ENCODE measurements around the gene PUS7. TPM values are rescaled to one million over a fixed set of nuclear protein-coding genes. Genes with fewer than 3 reads are reported as not detected.
"Not testable (repeated sequence)": the region's sequence is repeated elsewhere in the genome, so short reads cannot be mapped to it uniquely, and the experiment has no call there.

Gene PUS7
- polyA plus RNA-seq, 3 donors from 2014 or later: 1.5 to 3.0 TPM; not detected in 1

- no peak overlapping the region for H3K27ac Mint-ChIP-seq
These were observed 71.8 kb downstream of the PUS7 start for GRCh38 chr7:105450177-105450861.

GRCh38 chr7:105448181-105448580, 73.9 kb downstream of the PUS7 start:
- Mint-ChIP-seq H3K36me3 (no peaks in the 10 kb centered on the region), H3K4me1 (peaks cover 5 to 9% of the 10 kb centered on the region in 2 donors), H3K4me3 (no peak overlapping the region), H3K27me3 (ENCODE audit: low read depth in 3 of 3) (peaks cover 2 to 8% (median 3%) of the 10 kb centered on the region in 3 donors), H3K9me3 (no peaks in the 10 kb centered on the region), H3K27ac (no peak overlapping the region)
- DNase-seq: no peak

More at GRCh38 chr7:105450177-105450861, 71.8 kb downstream of the PUS7 start:
- Mint-ChIP-seq H3K4me3 (no peak overlapping the region), H3K27me3 (ENCODE audit: low read depth in 3 of 3) (peaks cover 0 to 8% (median 3%) of the 10 kb centered on the region in 3 donors), H3K36me3 (no peaks in the 10 kb centered on the region), H3K4me1 (no peaks in the 10 kb centered on the region), H3K9me3 (no peaks in the 10 kb centered on the region)
- no peak for DNase-seq

DNA sequence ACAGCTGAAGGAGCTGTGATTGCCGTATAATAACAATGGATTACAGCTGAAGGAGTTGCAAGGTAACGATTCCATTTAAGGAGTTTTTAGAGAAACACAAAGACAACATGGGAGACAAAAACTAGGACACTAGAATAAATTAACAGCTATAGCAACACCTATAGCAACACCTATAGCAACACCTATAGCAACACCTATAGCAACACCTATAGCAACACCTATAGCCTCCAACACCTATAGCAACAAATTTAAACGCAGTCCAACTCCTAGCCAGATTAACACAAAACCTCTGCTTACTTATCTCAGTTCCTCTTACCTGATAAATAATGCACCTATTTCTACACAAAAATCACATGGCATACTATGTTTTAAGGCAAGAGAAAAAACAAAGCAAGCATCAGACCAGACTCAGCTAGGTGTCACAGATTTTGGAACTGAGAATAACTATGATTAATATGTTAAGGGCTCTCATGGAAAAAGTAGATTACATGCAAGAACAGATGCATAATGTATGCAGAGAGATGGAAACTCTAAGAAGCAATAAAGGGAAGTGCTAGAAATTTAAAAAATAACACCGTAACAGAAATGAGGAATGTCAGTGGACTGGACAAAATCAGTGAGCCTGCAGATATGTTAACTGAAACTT, 77.6 kb downstream of the PUS7 start:
- peak in 1 of 3 donors; percentile 7 for DNase-seq
- Mint-ChIP-seq H3K36me3 (no peaks in the 10 kb centered on the region), H3K4me3 (no peak overlapping the region), H3K27me3 (ENCODE audit: low read depth in 3 of 3) (peaks cover 0 to 3% (median 2%) of the 10 kb centered on the region in 3 donors), H3K4me1 (peaks cover 5 to 9% of the 10 kb centered on the region in 2 donors), H3K9me3 (no peaks in the 10 kb centered on the region), H3K27ac (peak overlapping the region in 2 of 6 donors; percentile 31 to 62)

GRCh38 chr7:105442214-105442613, 79.9 kb downstream of the PUS7 start:
- not testable (repeated sequence) for H3K36me3 Mint-ChIP-seq; H3K4me3 Mint-ChIP-seq; H3K27me3 Mint-ChIP-seq (ENCODE audit: low read depth in 3 of 3); H3K27ac Mint-ChIP-seq; H3K9me3 Mint-ChIP-seq; DNase-seq; H3K4me1 Mint-ChIP-seq

GRCh38 chr7:105439174-105439893, 82.7 kb downstream of the PUS7 start:
- Mint-ChIP-seq H3K36me3 (no peaks in the 10 kb centered on the region), H3K27me3 (ENCODE audit: low read depth in 3 of 3) (peaks cover 0 to 3% (median under 1%) of the 10 kb centered on the region in 3 donors), H3K4me3 (no peak overlapping the region), H3K27ac (no peak overlapping the region), H3K9me3 (no peaks in the 10 kb centered on the region), H3K4me1 (peaks cover 3 to 8% of the 10 kb centered on the region in 2 donors)
- no peak for DNase-seq

DNA sequence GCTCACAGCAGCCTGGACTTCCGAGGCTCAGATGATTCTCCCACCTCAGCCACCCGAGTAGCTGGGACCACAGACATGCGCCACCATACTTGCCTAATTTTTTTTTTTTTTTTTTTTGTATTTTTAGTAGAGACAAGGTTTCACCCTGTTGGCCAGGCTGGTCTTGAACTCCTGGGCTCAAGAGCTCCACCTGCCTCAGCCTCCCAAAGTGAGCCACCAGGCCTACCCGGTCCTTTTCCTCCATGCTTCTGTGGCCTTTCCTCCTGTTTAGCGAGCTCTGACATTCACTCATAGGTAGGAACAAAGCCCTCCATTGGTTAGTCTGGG, 83.3 kb downstream of the PUS7 start:
- Mint-ChIP-seq H3K27ac (no peak overlapping the region), H3K36me3 (no peaks in the 10 kb centered on the region), H3K4me3 (no peak overlapping the region), H3K4me1 (peaks cover 0 to 5% of the 10 kb centered on the region in 2 donors), H3K27me3 (ENCODE audit: low read depth in 3 of 3) (peaks cover 0 to 3% (median 0%) of the 10 kb centered on the region in 3 donors), H3K9me3 (no peaks in the 10 kb centered on the region)
- no peak for DNase-seq

- Mint-ChIP-seq H3K4me3 (no peak overlapping the region), H3K27me3 (ENCODE audit: low read depth in 3 of 3) (peaks cover 0 to 3% (median 0%) of the 10 kb centered on the region in 3 donors), H3K27ac (no peak overlapping the region), H3K4me1 (peaks cover 0 to 5% of the 10 kb centered on the region in 2 donors), H3K9me3 (no peaks in the 10 kb centered on the region), H3K36me3 (no peaks in the 10 kb centered on the region)
- DNase-seq: no peak
These were observed 83.8 kb downstream of the PUS7 start for GRCh38 chr7:105438254-105438653.

- not testable (repeated sequence) for H3K27ac Mint-ChIP-seq; H3K36me3 Mint-ChIP-seq; H3K27me3 Mint-ChIP-seq (ENCODE audit: low read depth in 3 of 3)
These were observed 84.7 kb downstream of the PUS7 start for GRCh38 chr7:105437356-105437755.

DNA sequence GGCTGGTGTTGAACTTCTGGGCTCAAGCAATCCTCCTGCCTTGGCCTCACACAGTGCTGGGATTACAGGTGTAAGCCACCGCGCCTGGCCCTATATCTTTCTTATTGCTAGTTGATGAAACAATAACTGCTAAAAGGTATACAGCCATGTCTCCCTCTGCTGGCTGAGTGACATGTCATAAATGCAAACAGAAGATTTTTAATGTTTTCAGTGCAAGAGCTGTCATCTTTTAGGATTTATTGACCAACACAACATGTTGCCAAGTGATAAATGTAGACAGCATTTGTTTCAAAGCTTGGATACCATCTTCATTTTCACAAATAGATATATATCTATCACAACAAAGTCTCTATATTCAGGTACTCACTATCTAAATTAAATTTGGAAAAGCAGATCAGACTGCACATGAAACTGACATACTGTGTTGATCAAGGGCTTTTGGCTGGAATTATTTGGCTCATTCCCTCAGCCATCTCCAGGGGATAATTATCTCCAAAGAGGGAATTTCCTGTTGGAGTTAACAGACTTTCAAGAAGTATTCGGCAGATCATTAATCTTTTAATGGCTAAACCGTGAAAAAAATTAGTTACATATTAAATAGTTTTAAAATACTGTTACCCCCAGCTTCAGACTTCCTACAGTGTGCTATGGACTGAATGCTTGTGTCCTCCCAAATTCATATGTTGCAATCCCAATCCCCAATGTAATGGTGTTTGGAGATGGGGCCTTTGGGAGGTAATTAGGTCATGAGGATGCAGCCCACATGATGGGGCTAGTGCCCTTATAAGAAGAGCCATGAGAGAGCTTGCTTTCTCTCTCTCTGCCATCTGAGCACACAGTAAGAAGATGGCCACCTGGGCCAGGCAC, 92.1 kb downstream of the PUS7 start:
- no peaks in the 10 kb centered on the region for H3K36me3 Mint-ChIP-seq
- peaks cover 0 to 1% (median 0%) of the 10 kb centered on the region in 3 donors for H3K27me3 Mint-ChIP-seq (ENCODE audit: low read depth in 3 of 3)
- peak; percentile 34 to 55 (median 35) for DNase-seq
- no peaks in the 10 kb centered on the region for H3K9me3 Mint-ChIP-seq
- no peak overlapping the region for H3K4me3 Mint-ChIP-seq
- H3K27ac Mint-ChIP-seq: no peak overlapping the region
- no peaks in the 10 kb centered on the region for H3K4me1 Mint-ChIP-seq

More at GRCh38 chr7:105437356-105437755, 84.7 kb downstream of the PUS7 start:
- DNase-seq, H3K4me1 Mint-ChIP-seq, H3K4me3 Mint-ChIP-seq, H3K9me3 Mint-ChIP-seq: not testable (repeated sequence)

GRCh38 chr7:105426606-105427146, 95.4 kb downstream of the PUS7 start:
- H3K4me3 Mint-ChIP-seq: no peak overlapping the region
- no peak for DNase-seq
- H3K27ac Mint-ChIP-seq: no peak overlapping the region
- no peaks in the 10 kb centered on the region for H3K36me3 Mint-ChIP-seq
- H3K4me1 Mint-ChIP-seq: no peaks in the 10 kb centered on the region
- H3K9me3 Mint-ChIP-seq: no peaks in the 10 kb centered on the region
- H3K27me3 Mint-ChIP-seq (ENCODE audit: low read depth in 3 of 3): peaks cover 0 to 1% (median 0%) of the 10 kb centered on the region in 3 donors

DNA sequence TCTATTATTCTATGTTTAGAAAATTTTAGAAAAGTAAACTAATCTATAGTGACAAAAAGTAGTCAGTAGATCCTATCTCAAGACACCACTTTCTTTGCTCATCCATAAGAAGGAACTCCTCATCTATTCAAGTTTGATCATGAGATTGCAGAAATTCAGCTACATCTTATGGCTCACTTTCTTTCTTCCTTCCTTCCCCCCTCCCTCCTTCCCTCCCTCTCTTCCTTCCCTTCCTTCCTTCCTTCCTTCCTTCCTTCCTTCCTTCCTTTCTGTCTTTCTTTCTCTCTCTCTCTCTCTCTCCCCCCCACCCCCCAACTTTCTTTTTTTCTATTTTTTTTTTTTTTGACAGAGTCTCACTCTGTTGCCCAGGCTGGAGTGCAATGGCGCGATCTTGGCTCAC, 98.1 kb downstream of the PUS7 start:
- Mint-ChIP-seq H3K4me1 (no peaks in the 10 kb centered on the region), H3K27me3 (ENCODE audit: low read depth in 3 of 3) (peaks cover 0 to under 1% (median 0%) of the 10 kb centered on the region in 3 donors), H3K27ac (no peak overlapping the region), H3K4me3 (no peak overlapping the region), H3K36me3 (no peaks in the 10 kb centered on the region), H3K9me3 (no peaks in the 10 kb centered on the region)
- no peak for DNase-seq

GRCh38 chr7:105413887-105414437, 108.1 kb downstream of the PUS7 start:
- Mint-ChIP-seq H3K9me3 (no peaks in the 10 kb centered on the region), H3K27me3 (ENCODE audit: low read depth in 3 of 3) (peaks cover 0 to 2% (median 0%) of the 10 kb centered on the region in 3 donors)

GRCh38 chr7:105410774-105411173, 111.3 kb downstream of the PUS7 start:
- not testable (repeated sequence) for H3K4me3 Mint-ChIP-seq; DNase-seq; H3K36me3 Mint-ChIP-seq; H3K9me3 Mint-ChIP-seq; H3K4me1 Mint-ChIP-seq; H3K27ac Mint-ChIP-seq; H3K27me3 Mint-ChIP-seq (ENCODE audit: low read depth in 3 of 3)

More at GRCh38 chr7:105413887-105414437, 108.1 kb downstream of the PUS7 start:
- Mint-ChIP-seq H3K27ac (no peak overlapping the region), H3K4me3 (no peak overlapping the region), H3K36me3 (no peaks in the 10 kb centered on the region), H3K4me1 (no peaks in the 10 kb centered on the region)
- no peak for DNase-seq

Data from immature natural killer cell (primary cell).